T-helper 2 cell treated with Interferon-gamma antibody and Interleukin-4, amounts not matched to agents 100 ng/mL and 5 ng/mL, for 36 hours (primary cell): ENCODE measurements around the gene WWC1. TPM values are rescaled to one million over a fixed set of nuclear protein-coding genes. Genes with fewer than 3 reads are reported as not detected.

ENCODE experiments used
- intact Hi-C: fragments of 100-400 bp; cut with micrococcal nuclease; formaldehyde crosslinking; loops from one replicate; pipeline ENCODE4 v1.15.1; 2023
- total RNA-seq: library from RNA; stranded (reverse); gene quantifications from 2 replicates; pipeline ENCODE4 v1.2.3, GENCODE V29; 2022

WWC1 gene
- total RNA-seq = not detected in 2 replicates

- intact Hi-C loops = no loop called here
These were observed at the start of gene WWC1 for GRCh38 chr5:168291342-168291963. TSS of gene WWC1 (plus strand) at chr5:168291645. CDS start at chr5:168292153, 508 bp downstream.

GRCh38 chr5:168244838-168245559 lies 46.4 kb upstream of the WWC1 start:
- intact Hi-C loops = no loop called here

- intact Hi-C loops = no loop called here
These were observed 41.5 kb upstream of the WWC1 start for GRCh38 chr5:168249923-168250322.

GRCh38 chr5:168251259-168251658 lies 40.2 kb upstream of the WWC1 start:
- intact Hi-C loops = no loop called here

- intact Hi-C loops = no loop called here
These were observed 37.3 kb upstream of the WWC1 start for GRCh38 chr5:168254013-168254693.

GRCh38 chr5:168260353-168261226 lies 30.9 kb upstream of the WWC1 start:
- intact Hi-C loops = no loop called here

GRCh38 chr5:168261227-168261571 lies 30.2 kb upstream of the WWC1 start:
- intact Hi-C loops = no loop called here

- intact Hi-C loops = no loop called here
These were observed 29.3 kb upstream of the WWC1 start for GRCh38 chr5:168262042-168262743.

- intact Hi-C loops = no loop called here
These were observed 28.3 kb upstream of the WWC1 start for GRCh38 chr5:168263121-168263520.

- intact Hi-C loops = loop anchor here (5.0 kb wide), 1 partner anchor 221 kb away; the partner anchor contains the start of gene RARS1
These were observed 25.4 kb upstream of the WWC1 start for GRCh38 chr5:168266016-168266415.

GRCh38 chr5:168268949-168269936 lies 22.2 kb upstream of the WWC1 start:
- intact Hi-C loops = loop anchor here (1.0 to 5.0 kb wide), 2 partner anchors 153 to 218 kb away; partner anchors contain the start of gene RARS1

GRCh38 chr5:168269937-168270330 lies 21.5 kb upstream of the WWC1 start:
- intact Hi-C loops = loop anchor here (1.0 to 5.0 kb wide), 2 partner anchors 152 to 217 kb away; partner anchors contain the start of gene RARS1

GRCh38 chr5:168270476-168270875 lies 21.0 kb upstream of the WWC1 start:
- intact Hi-C loops = no loop called here

GRCh38 chr5:168273056-168273980 lies 18.1 kb upstream of the WWC1 start:
- intact Hi-C loops = no loop called here

GRCh38 chr5:168274406-168274805 lies 17.0 kb upstream of the WWC1 start:
- intact Hi-C loops = no loop called here

GRCh38 chr5:168275940-168276339 lies 15.5 kb upstream of the WWC1 start:
- intact Hi-C loops = no loop called here

GRCh38 chr5:168282120-168282519 lies 9.3 kb upstream of the WWC1 start:
- intact Hi-C loops = no loop called here

- intact Hi-C loops = no loop called here
These were observed 6.6 kb upstream of the WWC1 start for GRCh38 chr5:168284809-168285208.
